Left forelimb (tissue), 1 donor: ENCODE measurements around the gene SMARCC2.

Source experiments
- DNase-seq: peaks from one replicate; pipeline ENCODE4 v3.0.0-alpha.2; 2018; ENCODE audit warnings: low spot score

SMARCC2 gene

DNA sequence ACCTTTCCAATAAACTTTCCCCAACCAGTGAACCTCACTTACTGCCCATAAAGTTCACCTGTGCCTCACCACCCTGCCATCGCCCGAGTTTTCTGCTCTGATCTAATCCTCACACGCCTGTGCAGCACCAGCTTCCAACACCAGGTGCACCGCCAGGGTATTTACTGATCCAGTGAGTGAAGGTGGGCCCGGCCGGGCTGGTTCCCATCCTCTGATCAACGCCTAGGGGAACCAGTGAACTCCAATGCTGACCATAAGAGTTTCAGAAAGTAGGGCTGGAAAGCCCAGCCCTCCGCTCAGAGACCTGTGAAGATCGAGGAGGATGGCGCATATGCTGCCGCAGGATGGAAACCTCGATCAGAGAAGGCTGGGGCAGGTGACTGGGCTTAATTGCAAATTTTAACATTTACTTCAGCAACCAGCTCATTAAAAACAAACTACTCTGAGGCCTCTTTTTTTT, 37.6 kb downstream of the SMARCC2 start:
- DNase-seq: no peak

GRCh38 chr12:56150563-56150962, 38.7 kb downstream of the SMARCC2 start:
- no peak for DNase-seq

DNA sequence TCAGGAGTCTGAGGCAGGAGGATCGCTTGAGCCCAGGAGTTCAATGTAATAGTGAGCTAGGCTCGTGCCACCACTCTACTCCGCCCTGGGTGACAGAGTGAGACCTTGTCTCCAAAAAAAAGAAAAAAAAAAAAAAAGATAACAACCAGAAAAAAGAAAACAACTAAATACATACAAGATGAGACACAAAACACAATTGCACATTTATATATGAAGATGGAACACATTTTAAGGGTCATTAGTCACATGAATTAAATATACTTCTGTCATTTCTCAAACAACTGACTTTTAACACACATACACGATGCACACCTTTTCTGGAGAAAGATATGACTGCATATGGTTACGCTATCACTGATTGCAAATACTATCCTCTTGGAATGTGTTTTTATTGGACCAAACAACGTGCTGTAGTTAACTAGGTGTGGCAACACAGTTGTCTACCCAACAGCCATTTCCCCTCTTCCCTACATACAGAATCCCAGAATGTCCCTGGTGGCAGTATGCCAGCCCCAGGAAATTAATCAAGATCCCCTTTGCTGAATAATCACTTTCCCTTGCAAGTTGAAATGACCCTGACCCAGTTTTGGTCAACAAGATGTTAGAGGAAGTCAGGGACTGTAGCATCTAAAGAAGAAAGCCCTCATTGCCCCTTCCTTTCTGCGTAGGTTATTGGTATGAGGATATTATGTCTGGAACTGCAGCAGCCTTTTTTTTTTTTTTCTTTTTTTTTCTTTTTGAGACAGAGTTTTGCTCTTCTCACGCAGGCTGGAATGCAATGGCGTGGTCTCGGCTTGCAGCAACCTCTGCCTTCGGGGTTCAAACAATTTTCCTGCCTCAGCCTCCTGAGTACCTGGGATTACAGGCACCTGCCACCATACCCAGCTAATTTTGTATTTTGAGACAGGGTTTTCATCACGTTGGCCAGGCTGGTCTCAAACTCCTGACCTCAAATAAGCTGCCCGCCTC, 42.5 kb downstream of the SMARCC2 start:
- DNase-seq: no peak

DNA sequence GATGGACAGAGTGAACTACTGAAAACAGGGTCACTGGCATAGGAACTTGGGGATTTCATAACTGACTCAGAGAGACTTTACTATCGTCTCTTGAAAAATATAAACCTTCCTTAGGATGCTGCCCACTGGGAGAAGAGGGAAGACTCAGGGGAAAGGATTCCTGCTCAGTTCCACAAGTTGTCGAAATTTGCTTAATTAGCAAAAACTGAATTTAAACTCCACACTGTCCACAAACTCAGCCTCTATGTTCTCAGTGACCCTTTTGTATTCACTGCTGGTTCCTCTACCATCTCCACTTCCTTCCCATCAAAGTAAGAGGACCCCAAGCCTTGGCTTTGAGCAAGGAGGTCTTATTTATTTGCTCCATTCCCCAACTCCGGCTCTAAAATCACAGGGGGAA, 44.1 kb downstream of the SMARCC2 start:
- no peak for DNase-seq

DNA sequence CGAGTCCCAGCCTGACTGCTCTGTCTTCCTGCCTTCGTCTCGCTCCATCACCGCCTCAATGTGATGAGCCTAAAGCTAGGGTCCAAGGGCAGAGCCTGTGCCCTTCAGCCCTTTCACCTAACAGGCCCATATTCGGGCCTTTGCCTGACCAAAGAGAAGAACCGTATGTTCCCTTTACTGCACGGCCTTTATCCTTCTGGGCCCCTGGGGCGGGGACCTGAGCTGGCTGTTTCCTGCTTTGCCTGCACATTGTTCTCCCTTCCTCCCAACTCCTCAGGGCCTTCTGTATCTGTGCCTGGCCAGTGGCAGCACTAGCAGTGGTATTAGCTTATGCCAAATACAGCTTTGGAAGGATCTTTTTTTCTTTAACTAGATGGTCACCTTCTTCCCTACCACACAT, 45.4 kb downstream of the SMARCC2 start:
- DNase-seq: no peak

GRCh38 chr12:56143217-56143616, 46.1 kb downstream of the SMARCC2 start:
- no peak for DNase-seq

DNA sequence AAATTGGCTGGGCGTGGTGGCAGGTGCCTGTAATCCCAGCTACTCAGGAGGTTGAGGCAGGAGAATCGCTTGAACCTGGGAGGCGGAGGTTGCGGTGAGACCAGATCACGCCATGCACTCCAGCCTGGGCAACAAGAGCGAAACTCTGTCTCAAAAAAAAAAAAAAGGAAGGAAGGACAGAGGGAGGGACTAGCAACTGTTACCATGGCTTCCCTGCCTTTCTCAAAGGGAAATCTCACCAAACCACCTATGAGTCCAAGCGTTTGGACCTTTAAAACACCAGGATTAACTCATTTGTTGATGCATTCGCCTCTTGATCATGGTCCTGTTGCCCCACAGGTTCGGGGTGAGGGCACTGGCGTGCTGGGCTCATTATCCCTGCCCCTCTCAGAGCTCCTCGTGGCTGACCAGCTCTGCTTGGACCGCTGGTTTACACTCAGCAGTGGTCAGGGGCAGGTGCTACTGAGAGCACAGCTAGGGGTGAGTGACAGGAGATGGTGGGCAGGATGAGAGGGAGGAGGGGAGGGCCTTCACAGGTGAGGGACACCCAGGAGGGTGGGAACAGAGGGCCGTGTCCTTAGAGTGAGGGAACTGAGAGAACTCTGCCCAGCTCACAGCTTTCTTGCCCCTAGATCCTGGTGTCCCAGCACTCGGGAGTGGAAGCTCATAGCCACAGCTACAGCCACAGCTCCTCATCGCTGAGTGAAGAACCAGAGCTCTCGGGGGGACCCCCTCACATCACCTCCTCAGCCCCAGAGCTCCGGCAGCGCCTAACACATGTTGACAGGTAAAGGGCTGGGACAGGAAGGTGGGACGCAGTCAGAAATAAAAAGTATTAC, 47.1 kb downstream of the SMARCC2 start:
- no peak for DNase-seq

- DNase-seq: no peak
These were observed 51.3 kb downstream of the SMARCC2 start for GRCh38 chr12:56137853-56138571.

GRCh38 chr12:56134897-56135296, 54.4 kb downstream of the SMARCC2 start:
- DNase-seq: no peak

DNA sequence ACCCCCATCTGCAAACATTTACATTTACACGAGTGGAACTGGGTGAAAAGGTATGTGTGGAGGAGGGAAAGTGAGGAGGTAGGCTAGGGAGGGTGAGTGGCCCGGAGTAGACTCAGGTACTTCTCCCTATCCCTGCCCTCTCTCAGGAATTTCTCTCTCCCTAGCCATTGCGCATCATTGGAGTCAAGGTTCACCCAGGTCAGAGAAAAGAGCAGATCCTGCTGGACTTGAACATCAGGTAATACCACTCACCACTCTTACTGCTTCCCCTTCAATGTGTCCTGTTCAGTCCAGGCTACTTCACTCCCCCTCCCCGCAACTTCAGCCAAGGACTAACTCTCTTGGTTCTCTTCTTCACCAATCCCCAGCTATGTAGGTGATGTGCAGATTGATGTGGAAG, 58.4 kb downstream of the SMARCC2 start:
- no peak for DNase-seq

DNA sequence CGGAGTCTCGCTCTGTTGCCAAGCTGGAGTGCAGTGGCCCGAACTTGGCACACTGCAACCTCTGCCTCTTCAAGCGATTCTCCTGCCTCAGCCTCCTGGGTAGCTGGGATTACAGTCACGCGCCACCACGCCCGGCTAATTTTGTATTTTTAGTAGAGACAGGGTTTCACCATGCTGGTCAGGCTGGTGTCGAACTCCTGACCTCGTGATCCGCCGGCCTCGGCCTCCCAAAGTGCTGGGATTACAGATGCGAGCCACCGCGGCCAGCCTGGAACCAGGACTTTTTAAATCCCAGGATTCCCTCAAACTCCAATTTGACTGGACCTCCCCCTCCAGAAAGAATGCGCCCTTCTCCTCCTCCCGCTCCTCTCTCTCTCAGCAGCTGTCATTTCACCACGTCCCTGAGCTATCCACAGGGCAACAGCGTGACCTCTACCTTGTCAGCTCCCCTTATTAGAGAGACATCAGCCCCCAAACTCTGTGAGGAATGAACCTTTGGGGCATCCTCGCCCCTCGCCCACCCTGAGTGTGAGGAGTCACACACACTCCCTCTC, 59.3 kb downstream of the SMARCC2 start:
- DNase-seq: no peak

- no peak for DNase-seq
These were observed 59.9 kb downstream of the SMARCC2 start for GRCh38 chr12:56129206-56129941.

DNA sequence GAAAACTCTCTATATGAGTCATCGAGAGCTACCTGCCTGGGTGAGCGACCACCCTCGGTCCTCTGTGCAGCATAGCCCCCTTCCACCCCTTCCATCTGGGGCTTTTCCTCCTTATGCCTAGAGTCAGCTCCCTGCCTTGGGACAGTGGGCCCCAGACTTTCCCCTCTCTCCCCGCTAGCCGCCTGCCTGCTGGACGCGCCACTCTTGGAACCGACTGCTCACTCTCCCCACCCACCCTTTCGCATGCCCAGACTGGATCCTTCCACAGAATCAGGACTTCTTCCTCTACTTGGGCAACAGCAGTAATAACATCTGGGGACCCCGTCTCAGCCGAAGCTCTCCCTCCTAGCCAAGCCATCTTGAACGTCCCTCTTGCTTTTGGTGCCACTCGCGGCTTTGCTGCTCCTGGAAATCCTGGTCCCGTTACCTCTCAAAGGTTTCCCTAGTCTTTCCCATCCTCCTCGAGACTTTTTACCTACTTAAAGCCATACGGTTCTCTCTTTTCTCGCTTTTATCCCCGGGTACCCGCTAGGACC, 60.5 kb downstream of the SMARCC2 start:
- DNase-seq: no peak

DNA sequence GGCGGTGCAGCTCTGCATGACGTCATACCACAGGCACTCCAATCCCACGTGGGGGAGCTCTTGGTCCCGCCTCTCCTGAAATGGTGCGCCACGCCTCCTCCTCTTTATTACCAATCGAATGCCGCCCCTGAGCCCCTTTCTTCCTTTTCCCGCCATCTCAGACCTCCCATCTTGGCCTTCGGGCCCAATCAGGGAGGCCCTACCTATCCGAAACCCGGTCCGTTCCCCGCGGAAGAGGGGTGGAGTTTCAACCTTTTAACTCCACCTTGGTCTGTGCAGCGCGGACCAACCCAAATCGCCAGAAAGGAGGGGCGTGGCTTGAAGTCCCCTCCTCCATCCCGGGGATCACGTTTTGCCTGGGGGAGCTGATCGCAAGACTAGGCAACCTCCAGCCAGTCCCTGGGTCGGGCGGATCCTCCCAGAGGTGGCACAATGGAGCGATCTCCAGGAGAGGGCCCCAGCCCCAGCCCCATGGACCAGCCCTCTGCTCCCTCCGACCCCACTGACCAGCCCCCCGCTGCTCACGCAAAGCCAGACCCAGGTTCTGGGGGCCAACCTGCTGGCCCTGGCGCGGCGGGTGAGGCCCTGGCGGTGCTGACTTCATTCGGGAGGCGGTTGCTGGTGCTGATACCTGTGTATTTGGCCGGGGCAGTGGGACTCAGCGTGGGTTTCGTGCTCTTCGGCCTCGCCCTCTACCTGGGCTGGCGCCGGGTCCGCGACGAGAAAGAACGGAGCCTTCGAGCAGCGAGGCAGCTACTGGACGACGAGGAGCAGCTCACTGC, 61.2 kb downstream of the SMARCC2 start, which contains the start of gene ESYT1:
Gene ESYT1 (plus strand): TSS at position 380 of the 782 bp plus-strand sequence. CDS start 53 bp downstream, at position 433.
- peak; percentile 97 for DNase-seq

- no peak for DNase-seq
These were observed 61.8 kb downstream of the SMARCC2 start for GRCh38 chr12:56127485-56127887.

GRCh38 chr12:56126732-56127239, 62.5 kb downstream of the SMARCC2 start:
- no peak for DNase-seq

DNA sequence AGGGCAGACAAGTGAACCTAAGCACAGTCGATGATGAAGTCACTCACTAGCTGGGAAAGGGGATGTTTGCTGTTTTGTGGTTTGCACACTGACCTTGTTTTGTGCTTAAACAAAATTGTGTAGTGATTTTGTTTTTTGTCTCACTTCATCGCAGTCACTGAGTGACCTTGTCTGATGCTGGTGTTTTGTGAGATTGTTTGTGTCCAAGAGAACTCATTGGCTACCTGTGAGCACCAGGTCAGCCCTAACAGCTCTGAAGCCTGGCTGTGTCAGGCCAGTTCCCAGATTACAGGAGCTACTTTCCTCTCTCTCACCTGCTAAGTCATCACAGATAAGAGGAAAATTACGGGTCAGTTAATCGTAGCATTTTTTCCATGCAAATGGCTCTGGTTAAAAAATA, 65.2 kb downstream of the SMARCC2 start:
- DNase-seq: no peak

- DNase-seq: no peak
These were observed 66.6 kb downstream of the SMARCC2 start for GRCh38 chr12:56122637-56123036.

- no peak for DNase-seq
These were observed 67.9 kb downstream of the SMARCC2 start for GRCh38 chr12:56121204-56121870.
